Tibial artery (tissue), 4 donors: ENCODE results near the gene DOCK11.

Experiments
- DNase-seq, 2 donors: peaks; one replicate each; pipeline ENCODE4 v3.0.0-alpha.2; 2019
- H3K27ac ChIP-seq, 2 donors: fragments of 200-600 bp; sonication (generic) in 1 of 2; 1 replicate in 1 of 2; 2 replicates in 1 of 2; pipeline ENCODE4 v1.5.1; 2018 to 2019; ENCODE audit warnings: mild to moderate bottlenecking in 1 of 2
- H3K27me3 ChIP-seq, 2 donors: fragments of 200-600 bp; sonication (generic) in 1 of 2; one replicate each; pipeline versions ENCODE4 v1.5.1 to v1.6.0; 2016 to 2019
- H3K36me3 ChIP-seq, 3 donors: fragments of 200-600 bp; sonication (generic) in 2 of 3; one replicate each; pipeline ENCODE4 v1.5.1; 2016 to 2019; ENCODE audit warnings: mild to moderate bottlenecking in 2 of 3
- H3K4me1 ChIP-seq, 4 donors: fragments of 200-600 bp; sonication (generic) in 2 of 4; 1 replicate in 3 of 4; 2 replicates in 1 of 4; pipeline ENCODE4 v1.5.1; 2016 to 2019
- H3K4me3 ChIP-seq, 2 donors: fragments of 200-600 bp; sonication (generic) in 1 of 2; 1 replicate in 1 of 2; 2 replicates in 1 of 2; pipeline ENCODE4 v1.5.1; 2018 to 2019; ENCODE audit warnings: mild to moderate bottlenecking in 2 of 2
- H3K9me3 ChIP-seq, 3 donors: fragments of 200-600 bp; sonication (generic) in 1 of 3; one replicate each; pipeline ENCODE4 v1.5.1; 2016 to 2019
- intact Hi-C: fragments of 100-400 bp; cut with DNase I; formaldehyde crosslinking; loops from one replicate; pipeline ENCODE4 v1.15.0; 2023; ENCODE audit warnings: low total_unique reads
- TF ChIP-seq, protein P1 (sequence below), 2 experiments: fragments of 200-600 bp in 1 of 2; fragments of 450-650 bp in 1 of 2; IDR thresholded peaks; one replicate each; pipeline ENCODE4 v1.5.1; 2017 to 2019; ENCODE audit warnings: antibody characterized with exemption in 2 of 2, mild to moderate bottlenecking in 1 of 2, moderate library complexity in 1 of 2

The DOCK11 gene

GRCh38 chrX:118497180-118497818 lies 1.7 kb downstream of the DOCK11 start:
- H3K4me3 ChIP-seq: peak overlapping the region; percentile 92 to 93
- peaks cover 0 to 29% (median 3%) of the 10 kb centered on the region in 4 donors for H3K4me1 ChIP-seq
- H3K27me3 ChIP-seq: no peaks in the 10 kb centered on the region
- no peaks in the 10 kb centered on the region for H3K36me3 ChIP-seq
- TF ChIP-seq, protein P1, sequence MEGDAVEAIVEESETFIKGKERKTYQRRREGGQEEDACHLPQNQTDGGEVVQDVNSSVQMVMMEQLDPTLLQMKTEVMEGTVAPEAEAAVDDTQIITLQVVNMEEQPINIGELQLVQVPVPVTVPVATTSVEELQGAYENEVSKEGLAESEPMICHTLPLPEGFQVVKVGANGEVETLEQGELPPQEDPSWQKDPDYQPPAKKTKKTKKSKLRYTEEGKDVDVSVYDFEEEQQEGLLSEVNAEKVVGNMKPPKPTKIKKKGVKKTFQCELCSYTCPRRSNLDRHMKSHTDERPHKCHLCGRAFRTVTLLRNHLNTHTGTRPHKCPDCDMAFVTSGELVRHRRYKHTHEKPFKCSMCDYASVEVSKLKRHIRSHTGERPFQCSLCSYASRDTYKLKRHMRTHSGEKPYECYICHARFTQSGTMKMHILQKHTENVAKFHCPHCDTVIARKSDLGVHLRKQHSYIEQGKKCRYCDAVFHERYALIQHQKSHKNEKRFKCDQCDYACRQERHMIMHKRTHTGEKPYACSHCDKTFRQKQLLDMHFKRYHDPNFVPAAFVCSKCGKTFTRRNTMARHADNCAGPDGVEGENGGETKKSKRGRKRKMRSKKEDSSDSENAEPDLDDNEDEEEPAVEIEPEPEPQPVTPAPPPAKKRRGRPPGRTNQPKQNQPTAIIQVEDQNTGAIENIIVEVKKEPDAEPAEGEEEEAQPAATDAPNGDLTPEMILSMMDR (IDR thresholded peaks at IDR 0.05): no peak
- intact Hi-C loops: no loop called here
- no peak for DNase-seq
- peak overlapping the region; percentile 92 to 95 for H3K27ac ChIP-seq
- H3K9me3 ChIP-seq: no peaks in the 10 kb centered on the region

DNA sequence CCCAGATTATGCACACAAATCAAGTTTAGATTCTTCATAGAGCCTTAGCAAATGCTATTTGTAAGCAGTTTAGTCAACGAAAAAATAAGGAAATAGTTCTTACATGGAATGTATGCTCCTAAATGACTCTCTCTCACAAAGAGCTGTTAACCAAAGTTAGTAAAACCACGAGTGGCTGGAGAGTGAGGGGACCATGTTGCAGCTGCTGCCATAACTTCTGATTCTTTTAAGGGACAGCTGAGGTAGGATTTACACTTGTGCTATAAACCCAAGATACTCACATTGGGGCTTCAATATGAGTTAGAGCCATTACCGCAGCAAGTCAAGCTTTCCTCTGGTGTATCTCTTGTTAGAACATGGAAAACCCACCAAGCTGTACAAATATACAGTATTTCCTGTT lies 2.7 kb downstream of the DOCK11 start:
- peak overlapping the region; percentile 92 to 95 for H3K27ac ChIP-seq
- peak overlapping the region in 1 of 2 donors; percentile 93 for H3K4me3 ChIP-seq
- DNase-seq: no peak
- no peaks in the 10 kb centered on the region for H3K9me3 ChIP-seq
- intact Hi-C loops: no loop called here
- H3K27me3 ChIP-seq: no peaks in the 10 kb centered on the region
- peaks cover 0 to 31% (median 3%) of the 10 kb centered on the region in 4 donors for H3K4me1 ChIP-seq
- no peaks in the 10 kb centered on the region for H3K36me3 ChIP-seq
- TF ChIP-seq, protein P1 (IDR thresholded peaks at IDR 0.05): no peak

DNA sequence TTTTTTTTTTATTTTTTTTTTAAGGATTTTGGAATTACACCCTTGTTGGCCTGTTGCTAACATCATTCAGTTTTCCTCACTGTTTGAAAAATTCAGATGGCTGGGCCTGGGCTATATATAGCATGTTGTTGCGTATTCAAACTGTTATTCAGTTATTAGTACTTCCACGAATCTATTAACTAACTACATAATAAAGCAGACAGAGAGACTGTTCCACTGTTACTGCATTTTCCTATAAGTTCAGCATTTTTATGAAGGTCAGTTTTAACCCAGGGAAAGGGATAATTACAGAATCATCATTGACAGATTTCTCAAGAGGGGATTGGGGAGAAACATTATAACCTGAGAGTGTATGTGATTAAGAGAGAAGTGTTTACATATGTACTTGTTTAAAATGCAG lies 3.1 kb downstream of the DOCK11 start:
- Histone ChIP-seq H3K27ac (peak overlapping the region; percentile 92 to 95), H3K36me3 (no peaks in the 10 kb centered on the region), H3K9me3 (no peaks in the 10 kb centered on the region), H3K4me1 (peaks cover 0 to 35% (median 3%) of the 10 kb centered on the region in 4 donors), H3K4me3 (no peak overlapping the region), H3K27me3 (no peaks in the 10 kb centered on the region)
- TF ChIP-seq, protein P1 (IDR thresholded peaks at IDR 0.05): no peak
- intact Hi-C loops: no loop called here
- DNase-seq: no peak

GRCh38 chrX:118499295-118499694 lies 3.7 kb downstream of the DOCK11 start:
- intact Hi-C loops: no loop called here
- no peaks in the 10 kb centered on the region for H3K27me3 ChIP-seq
- no peak overlapping the region for H3K27ac ChIP-seq
- DNase-seq: no peak
- no peaks in the 10 kb centered on the region for H3K36me3 ChIP-seq
- H3K4me3 ChIP-seq: no peak overlapping the region
- H3K4me1 ChIP-seq: peaks cover 0 to 40% (median 3%) of the 10 kb centered on the region in 4 donors
- TF ChIP-seq, protein P1 (IDR thresholded peaks at IDR 0.05): no peak
- no peaks in the 10 kb centered on the region for H3K9me3 ChIP-seq

- no peak for DNase-seq
- Histone ChIP-seq H3K9me3 (no peaks in the 10 kb centered on the region), H3K36me3 (no peaks in the 10 kb centered on the region), H3K4me3 (no peak overlapping the region), H3K4me1 (peaks cover 0 to 60% (median 3%) of the 10 kb centered on the region in 4 donors), H3K27ac (no peak overlapping the region), H3K27me3 (no peaks in the 10 kb centered on the region)
- intact Hi-C loops: no loop called here
- TF ChIP-seq, protein P1 (IDR thresholded peaks at IDR 0.05): no peak
Observed at GRCh38 chrX:118502161-118502789, 6.7 kb downstream of the DOCK11 start.
